GM12878 (cell line): Measurements from ENCODE around the gene ANK3. TPM values are rescaled to one million over a fixed set of nuclear protein-coding genes. Genes with fewer than 3 reads are reported as not detected.

ENCODE experiments used
- ATAC-seq: fragments of 200-7000 bp; cut with Tn5 transposase; 3 replicates; pipeline ENCODE4 v1.9.1; 2020; ENCODE audit warnings: mild to moderate bottlenecking, moderate library complexity
- BruUV-seq: library from RNA; stranded (reverse); fragments of 400-500 nt; replicated peaks from 2 replicates; lab custom pipeline; 2021; lab: Mats Ljungman, UMichigan
- CTCF ChIA-PET: fragments of 300-600 bp; sonication (Branson Sonifier 250); formaldehyde crosslinking; extraction: SDS; loops from one replicate; lab custom pipeline; 2021; ENCODE audit warnings: inconsistent platforms; lab: Yijun Ruan, JAX
- POLR2A ChIA-PET: fragments of 350-600 bp; formaldehyde crosslinking; extraction: SDS; loops from one replicate; lab custom pipeline; 2021; ENCODE audit warnings: inconsistent platforms; lab: Charles Lee
- RAD21 ChIA-PET: fragments of 300-600 bp; sonication (Branson Sonifier 250); formaldehyde crosslinking; loops from one replicate; lab custom pipeline; 2023; ENCODE audit warnings: antibody characterized with exemption; ENCODE audit not compliant: unreplicated experiment; lab: Charles Lee
- SMC1A ChIA-PET: fragments of 300-600 bp; sonication (Branson Sonifier 250); formaldehyde crosslinking; loops from one replicate; lab custom pipeline; 2023; ENCODE audit not compliant: unreplicated experiment, uncharacterized antibody; lab: Charles Lee
- DNase-seq: peaks from one replicate; pipeline ENCODE4 v3.0.0-alpha.2; 2011; ENCODE audit warnings: low read depth, low spot score
- FAIRE-seq: peaks from 3 replicates; lab custom pipeline; 2011; peaks lifted over from hg19 to GRCh38; lab: Jason Lieb, UNC
- H2AFZ ChIP-seq: 2 replicates; pipeline ENCODE4 v1.6.0; 2011; ENCODE audit warnings: low read depth, low read length, control low read depth; ENCODE audit not compliant: control insufficient read depth
- H3K27ac ChIP-seq: 2 replicates; pipeline ENCODE4 v1.5.1; 2011; ENCODE audit warnings: control low read depth; ENCODE audit not compliant: control insufficient read depth, insufficient read depth
- H3K27me3 ChIP-seq, 2 experiments: replicated peaks in 1 of 2; 2 replicates each; pipeline versions ENCODE4 v1.6.0 to v1.6.1; 2011; ENCODE audit warnings: low read length in 1 of 2; ENCODE audit not compliant: control insufficient read depth in 2 of 2, insufficient read depth in 2 of 2
- H3K36me3 ChIP-seq, 2 experiments: 2 replicates each; pipeline ENCODE4 v1.5.1; 2011; ENCODE audit warnings: low read length in 1 of 2; ENCODE audit not compliant: control insufficient read depth in 2 of 2, insufficient read depth in 2 of 2
- H3K4me1 ChIP-seq: 2 replicates; pipeline ENCODE4 v1.6.1; 2011; ENCODE audit warnings: mild to moderate bottlenecking, low read length, moderate library complexity, mixed read lengths; ENCODE audit not compliant: control insufficient read depth, insufficient read depth
- H3K4me2 ChIP-seq: 2 replicates; pipeline ENCODE4 v1.6.0; 2011; ENCODE audit warnings: control low read depth; ENCODE audit not compliant: control insufficient read depth, insufficient read depth
- H3K4me3 ChIP-seq: fragments of 200-600 bp; sonication (generic); 2 replicates; pipeline ENCODE4 v1.5.1; 2016
- H3K79me2 ChIP-seq: 2 replicates; pipeline ENCODE4 v1.6.0; 2011; ENCODE audit warnings: low read length; ENCODE audit not compliant: control insufficient read depth, insufficient read depth
- H3K9ac ChIP-seq: 2 replicates; pipeline ENCODE4 v1.8.0; 2011; ENCODE audit warnings: low read length, control low read depth, mixed read lengths; ENCODE audit not compliant: control insufficient read depth, insufficient read depth
- H3K9me3 ChIP-seq: replicated peaks from 3 replicates; pipeline ENCODE4 v1.5.1; 2011; ENCODE audit warnings: mild to moderate bottlenecking, low read length; ENCODE audit not compliant: control insufficient read depth, insufficient read depth
- H4K20me1 ChIP-seq: 2 replicates; pipeline ENCODE4 v1.6.0; 2011; ENCODE audit not compliant: control insufficient read depth, insufficient read depth
- CBX3 ChIP-seq: fragments of 200-600 bp; sonication (generic); IDR thresholded peaks from 2 replicates; pipeline ENCODE4 v1.6.1; 2016; ENCODE audit warnings: low read depth, borderline replicate concordance
- LARP7 ChIP-seq: fragments of 450-650 bp; IDR thresholded peaks from 2 replicates; pipeline ENCODE4 v1.6.1; 2017; ENCODE audit warnings: mild to moderate bottlenecking
- NKRF ChIP-seq: fragments of 450-650 bp; conservative IDR thresholded peaks from 2 replicates; pipeline ENCODE4 v1.6.1; 2017; ENCODE audit warnings: mild to moderate bottlenecking, moderate library complexity
- NR2C2 ChIP-seq: IDR thresholded peaks from 2 replicates; pipeline ENCODE4 v1.6.1; 2011; ENCODE audit warnings: borderline replicate concordance, low read depth; ENCODE audit not compliant: control insufficient read depth, insufficient read length
- REST ChIP-seq: IDR thresholded peaks from 2 replicates; pipeline ENCODE4 v1.6.1; 2012; ENCODE audit warnings: mild to moderate bottlenecking, low read depth, low read length
- SMC3 ChIP-seq: IDR thresholded peaks from 2 replicates; pipeline ENCODE4 v1.6.1; 2011; ENCODE audit warnings: low read length, improper control_type of control experiment, borderline replicate concordance
- STAT3 ChIP-seq: IDR thresholded peaks from 2 replicates; pipeline ENCODE4 v1.6.1; 2011; ENCODE audit warnings: low read depth, low read length, improper control_type of control experiment
- SUPT20H ChIP-seq: IDR thresholded peaks from 2 replicates; pipeline ENCODE4 v1.6.1; 2011; ENCODE audit warnings: low read depth, mild to moderate bottlenecking, low read length, moderate library complexity, borderline replicate concordance; ENCODE audit not compliant: control insufficient read depth
- WRNIP1 ChIP-seq: IDR thresholded peaks from 2 replicates; pipeline ENCODE4 v1.6.1; 2011; ENCODE audit warnings: low read depth, low read length, improper control_type of control experiment, borderline replicate concordance
- WGBS: methylation state at CpG from one replicate; pipeline ENCODE4 v1.1.6; 2016; ENCODE audit warnings: low lambda C conversion rate; ENCODE audit not compliant: insufficient replicate concordance, insufficient coverage; ENCODE audit errors: missing lambda C conversion rate; 5-methylcytosine and 5-hydroxymethylcytosine counted together
- in situ Hi-C: fragments of 300-500 bp; cut with MboI; formaldehyde crosslinking; loops from 9 replicates; pipeline ENCODE4 v1.14.3; 2018; ENCODE audit warnings: mixed read lengths
- intact Hi-C: fragments of 100-400 bp; cut with micrococcal nuclease; formaldehyde crosslinking; loops from one replicate; pipeline ENCODE4 v1.14.2; 2022; ENCODE audit not compliant: unreplicated experiment
- polyA plus RNA-seq, 11 experiments: library from polyadenylated mRNA; depleted of rRNA in 4 of 11; unstranded in 6 of 11; stranded (reverse) in 5 of 11; fragments of >200 nt; fragmentation: Nextera tagmentation in 4 of 11; fragmentation: Illumina TruSeq in 1 of 11; extraction: Ambion mirVana in 4 of 11; extraction: Trizol in 1 of 11; gene quantifications; 1 replicate in 1 of 11; 2 replicates in 10 of 11; pipeline versions ENCODE4 v1.2.1 to v1.2.3, GENCODE V29; 2011 to 2016; ENCODE audit warnings: inconsistent platforms in 2 of 11, missing spikeins in 2 of 11, low read depth in 1 of 11
- total RNA-seq, 4 experiments: library from RNA; depleted of rRNA in 3 of 4; stranded (reverse); fragments of >200 nt in 3 of 4; fragmentation: Illumina TruSeq in 1 of 4; extraction: Trizol in 1 of 4; gene quantifications; 2 replicates each; pipeline versions ENCODE4 v1.2.1 to v1.2.3, GENCODE V29; 2013 to 2021

Gene ANK3
- total and polyA plus RNA-seq, 10 of the 15 experiments (the other 5 are each of a cell fraction or from before 2014, with no cell fraction given), result 0.06 to 0.82 (median 0.20) TPM; not detected in 2

GRCh38 chr10:60003651-60004523 is 385.8 kb downstream of the ANK3 start:
- Histone ChIP-seq H3K4me3 (no peak overlapping the region), H3K4me2 (no peak overlapping the region), H3K9ac (no peak overlapping the region), H2AFZ (no peak overlapping the region), H3K27me3 (peaks cover 0 to 2% of the 10 kb centered on the region in 2 experiments; a peak in 1 of 4 replicates), H3K9me3 (no peaks in the 10 kb centered on the region), H3K4me1 (no peaks in the 10 kb centered on the region), H3K27ac (no peak overlapping the region)
- DNase-seq (no peak), FAIRE-seq (no peak), ATAC-seq (no peak)
- RAD21 ChIA-PET, result no interaction called here
- SMC1A ChIA-PET, result no interaction called here
- in situ Hi-C loops (no loop called here), intact Hi-C loops (no loop called here)
- no TSS peak for BruUV-seq
- TF ChIP-seq LARP7 (no peak), SUPT20H (no peak), STAT3 (no peak), WRNIP1 (no peak), REST (no peak), SMC3 (no peak), NKRF (no peak), NR2C2 (no peak), CBX3 (no peak)
- TF ChIP-seq, all 136 proteins: peak for 0
- CTCF ChIA-PET, result no interaction called here
- Histone ChIP-seq H4K20me1 (no peaks in the 10 kb centered on the region), H3K36me3 (no peaks in the 10 kb centered on the region), H3K79me2 (no peaks in the 10 kb centered on the region)
- 45% methylated on average over 5 of the region's 5 CpGs for WGBS
- POLR2A ChIA-PET, result no interaction called here
